HepG2 (cell line): ENCODE results near the gene SYT8. TPM values are rescaled to one million over a fixed set of nuclear protein-coding genes. Genes with fewer than 3 reads are reported as not detected.
A peak's percentile ranks its signal among the peaks of the same experiment; 100 is the strongest.

Source experiments
- HDAC6 ChIP-seq: fragments of 200-600 bp; sonication (generic); IDR thresholded peaks from 2 replicates; pipeline ENCODE4 v1.7.0; 2017; ENCODE audit warnings: mild to moderate bottlenecking, antibody characterized with exemption, low read length, low read depth
- IRX3 ChIP-seq: sonication (generic); formaldehyde crosslinking; IDR thresholded peaks from 2 replicates; pipeline ENCODE4 v1.8.1; 2023; ENCODE audit warnings: mild to moderate bottlenecking, low read depth, missing genetic modification reagents, borderline replicate concordance
- MEF2D ChIP-seq: sonication (generic); formaldehyde crosslinking; IDR thresholded peaks from 2 replicates; pipeline ENCODE4 v1.5.1; 2020; ENCODE audit warnings: mild to moderate bottlenecking, missing genetic modification reagents
- RELA ChIP-seq: sonication (generic); formaldehyde crosslinking; IDR thresholded peaks from 2 replicates; pipeline ENCODE4 v1.4.0; 2020; ENCODE audit warnings: missing genetic modification reagents
- RFX3 ChIP-seq: IDR thresholded peaks from 2 replicates; pipeline ENCODE4 v1.6.1; 2016; ENCODE audit warnings: missing biosample characterization, missing genetic modification reagents
- RFXAP ChIP-seq: sonication (generic); formaldehyde crosslinking; IDR thresholded peaks from 2 replicates; pipeline ENCODE4 v1.4.0; 2020; ENCODE audit warnings: missing genetic modification reagents, borderline replicate concordance
- SOX6 ChIP-seq, 2 experiments: fragments of 450-650 bp in 1 of 2; sonication (generic) in 1 of 2; formaldehyde crosslinking in 1 of 2; IDR thresholded peaks; 2 replicates each; pipeline versions ENCODE4 v1.4.0 to v1.6.1; 2017 to 2020; ENCODE audit warnings: antibody characterized with exemption in 1 of 2, mild to moderate bottlenecking in 1 of 2, missing genetic modification reagents in 1 of 2
- TCF7 ChIP-seq: sonication (generic); IDR thresholded peaks from 2 replicates; pipeline ENCODE4 v1.6.1; 2016; ENCODE audit warnings: antibody characterized with exemption, low read depth
- ZNF552 ChIP-seq: sonication (generic); formaldehyde crosslinking; IDR thresholded peaks from 2 replicates; pipeline ENCODE4 v1.9.0; 2022; ENCODE audit warnings: missing genetic modification reagents, mild to moderate bottlenecking, borderline replicate concordance
- ZNF883 ChIP-seq: sonication (generic); formaldehyde crosslinking; IDR thresholded peaks from 2 replicates; pipeline ENCODE4 v1.5.1; 2020; ENCODE audit warnings: mild to moderate bottlenecking, missing genetic modification reagents; ENCODE audit errors: not compliant biosample characterization
- polyA plus RNA-seq, 8 experiments: library from polyadenylated mRNA; depleted of rRNA in 3 of 8; stranded (reverse) in 7 of 8; unstranded in 1 of 8; fragments of >200 nt; fragmentation: Illumina TruSeq in 4 of 8; extraction: Trizol in 4 of 8; gene quantifications; 2 replicates each; pipeline versions ENCODE4 v1.2.1 to v1.2.3, GENCODE V29; 2011 to 2016; ENCODE audit warnings: low read depth in 4 of 8, missing spikeins in 1 of 8, mixed read lengths in 1 of 8; ENCODE audit not compliant: insufficient read depth in 1 of 8
- total RNA-seq, 5 experiments: library from RNA; depleted of rRNA; stranded (reverse); fragments of >200 nt; fragmentation: Illumina TruSeq; extraction: Trizol; gene quantifications; 2 replicates each; pipeline ENCODE4 v1.2.3, GENCODE V29; 2016; ENCODE audit warnings: low read depth in 1 of 5
- TF ChIP-seq, protein P1 (sequence below): sonication (generic); formaldehyde crosslinking; IDR thresholded peaks from 2 replicates; pipeline ENCODE4 v1.4.0; 2020; ENCODE audit warnings: missing genetic modification reagents, borderline replicate concordance
- TF ChIP-seq, protein P2 (sequence below): sonication (generic); formaldehyde crosslinking; IDR thresholded peaks from 2 replicates; pipeline ENCODE4 v1.5.1; 2020; ENCODE audit warnings: mild to moderate bottlenecking, missing genetic modification reagents, moderate library complexity
- TF ChIP-seq, protein P3 (sequence below): sonication (generic); formaldehyde crosslinking; IDR thresholded peaks from 2 replicates; pipeline ENCODE4 v1.5.1; 2020; ENCODE audit warnings: missing genetic modification reagents, mild to moderate bottlenecking, borderline replicate concordance
- TF ChIP-seq, protein P4 (sequence below): sonication (generic); formaldehyde crosslinking; IDR thresholded peaks from 2 replicates; pipeline ENCODE4 v1.5.1; 2020; ENCODE audit warnings: missing genetic modification reagents, mild to moderate bottlenecking, borderline replicate concordance
- TF ChIP-seq, protein P5 (sequence below): sonication (generic); formaldehyde crosslinking; IDR thresholded peaks from 2 replicates; pipeline ENCODE4 v1.8.0; 2022; ENCODE audit warnings: mild to moderate bottlenecking, missing genetic modification reagents
- TF ChIP-seq, protein P6 (sequence below): sonication (generic); formaldehyde crosslinking; conservative IDR thresholded peaks from 2 replicates; pipeline ENCODE4 v1.8.0; 2022; ENCODE audit warnings: low read depth, missing genetic modification reagents

The SYT8 gene
- total and polyA plus RNA-seq, 2 of the 13 experiments (the other 11 are each of a cell fraction or from before 2014, with no cell fraction given) = 0.60 to 2.3 TPM

DNA sequence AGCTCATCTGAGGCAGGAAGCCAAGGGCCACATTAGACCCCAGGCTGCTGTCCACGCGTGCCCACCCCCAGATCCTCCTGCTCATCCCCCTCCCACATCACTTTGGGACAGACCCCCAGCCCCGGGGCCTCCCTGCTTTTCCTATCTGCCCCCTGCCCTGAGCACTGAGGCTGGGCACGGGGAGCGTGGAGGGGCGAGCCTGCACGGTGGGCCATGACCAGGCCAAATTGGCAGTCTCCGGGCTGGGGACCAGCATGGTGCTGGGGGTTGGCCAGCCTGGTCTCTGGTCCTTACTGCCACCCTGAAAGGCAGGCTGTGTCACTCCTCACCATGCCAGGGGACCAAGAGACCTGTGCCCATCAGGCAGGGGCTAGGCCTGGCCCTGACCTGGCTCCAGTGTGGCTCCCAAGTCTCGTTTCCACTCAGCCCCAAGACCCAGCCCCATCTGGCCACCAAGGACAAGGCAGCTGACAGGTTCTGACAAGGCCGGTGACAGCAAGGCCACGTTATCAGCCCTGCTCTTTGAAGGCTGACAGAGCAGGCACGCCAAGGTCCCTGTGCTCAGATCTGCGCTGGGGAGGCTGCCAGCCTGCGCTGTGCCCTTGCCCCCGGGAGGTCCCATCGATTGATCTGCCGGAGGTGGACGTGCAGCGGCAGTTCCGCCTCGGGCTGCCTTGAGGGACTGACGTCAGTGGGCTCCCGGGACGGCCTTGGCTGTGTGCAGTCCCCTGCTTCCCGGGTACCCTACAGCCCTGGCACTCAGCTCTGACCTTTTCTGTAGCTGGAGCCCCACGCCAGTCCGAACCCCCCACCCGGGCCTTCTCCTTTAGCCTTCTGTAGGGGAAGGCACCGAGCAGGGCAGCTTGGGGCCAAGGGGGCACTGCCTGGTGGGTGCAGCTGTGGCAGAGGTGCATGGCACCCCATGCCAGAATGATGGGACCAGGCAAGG, 7.6 kb downstream of the SYT8 start (continued):
- TF ChIP-seq, protein P1, sequence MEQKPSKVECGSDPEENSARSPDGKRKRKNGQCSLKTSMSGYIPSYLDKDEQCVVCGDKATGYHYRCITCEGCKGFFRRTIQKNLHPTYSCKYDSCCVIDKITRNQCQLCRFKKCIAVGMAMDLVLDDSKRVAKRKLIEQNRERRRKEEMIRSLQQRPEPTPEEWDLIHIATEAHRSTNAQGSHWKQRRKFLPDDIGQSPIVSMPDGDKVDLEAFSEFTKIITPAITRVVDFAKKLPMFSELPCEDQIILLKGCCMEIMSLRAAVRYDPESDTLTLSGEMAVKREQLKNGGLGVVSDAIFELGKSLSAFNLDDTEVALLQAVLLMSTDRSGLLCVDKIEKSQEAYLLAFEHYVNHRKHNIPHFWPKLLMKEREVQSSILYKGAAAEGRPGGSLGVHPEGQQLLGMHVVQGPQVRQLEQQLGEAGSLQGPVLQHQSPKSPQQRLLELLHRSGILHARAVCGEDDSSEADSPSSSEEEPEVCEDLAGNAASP (CRISPR knock-in tag) = peak; percentile 81; the same call in 1 of the 2 replicates
- no peak for TF ChIP-seq IRX3
- peak; percentile 76; the same call in 1 of the 2 replicates for TF ChIP-seq RELA
- TF ChIP-seq TCF7 = peak; percentile 96
- TF ChIP-seq MEF2D (CRISPR knock-in tag) = peak; percentile 97
- TF ChIP-seq, protein P2, sequence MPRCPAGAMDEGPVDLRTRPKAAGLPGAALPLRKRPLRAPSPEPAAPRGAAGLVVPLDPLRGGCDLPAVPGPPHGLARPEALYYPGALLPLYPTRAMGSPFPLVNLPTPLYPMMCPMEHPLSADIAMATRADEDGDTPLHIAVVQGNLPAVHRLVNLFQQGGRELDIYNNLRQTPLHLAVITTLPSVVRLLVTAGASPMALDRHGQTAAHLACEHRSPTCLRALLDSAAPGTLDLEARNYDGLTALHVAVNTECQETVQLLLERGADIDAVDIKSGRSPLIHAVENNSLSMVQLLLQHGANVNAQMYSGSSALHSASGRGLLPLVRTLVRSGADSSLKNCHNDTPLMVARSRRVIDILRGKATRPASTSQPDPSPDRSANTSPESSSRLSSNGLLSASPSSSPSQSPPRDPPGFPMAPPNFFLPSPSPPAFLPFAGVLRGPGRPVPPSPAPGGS (CRISPR knock-in tag) = peak; percentile 95
- no peak for TF ChIP-seq HDAC6
- TF ChIP-seq RFX3 = no peak
- TF ChIP-seq, protein P3, sequence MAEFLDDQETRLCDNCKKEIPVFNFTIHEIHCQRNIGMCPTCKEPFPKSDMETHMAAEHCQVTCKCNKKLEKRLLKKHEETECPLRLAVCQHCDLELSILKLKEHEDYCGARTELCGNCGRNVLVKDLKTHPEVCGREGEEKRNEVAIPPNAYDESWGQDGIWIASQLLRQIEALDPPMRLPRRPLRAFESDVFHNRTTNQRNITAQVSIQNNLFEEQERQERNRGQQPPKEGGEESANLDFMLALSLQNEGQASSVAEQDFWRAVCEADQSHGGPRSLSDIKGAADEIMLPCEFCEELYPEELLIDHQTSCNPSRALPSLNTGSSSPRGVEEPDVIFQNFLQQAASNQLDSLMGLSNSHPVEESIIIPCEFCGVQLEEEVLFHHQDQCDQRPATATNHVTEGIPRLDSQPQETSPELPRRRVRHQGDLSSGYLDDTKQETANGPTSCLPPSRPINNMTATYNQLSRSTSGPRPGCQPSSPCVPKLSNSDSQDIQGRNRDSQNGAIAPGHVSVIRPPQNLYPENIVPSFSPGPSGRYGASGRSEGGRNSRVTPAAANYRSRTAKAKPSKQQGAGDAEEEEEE (CRISPR knock-in tag) = peak; percentile 95
- peak; percentile 64; the same call in 1 of the 2 replicates for TF ChIP-seq ZNF552 (CRISPR knock-in tag)
- TF ChIP-seq ZNF883 (CRISPR knock-in tag) = peak; percentile 60
- TF ChIP-seq SOX6 (IDR thresholded peaks at IDR 0.05) = no peak
- TF ChIP-seq SOX6 (CRISPR knock-in tag; IDR thresholded peaks at IDR 0.05) = peak; percentile 81
- TF ChIP-seq, protein P4, sequence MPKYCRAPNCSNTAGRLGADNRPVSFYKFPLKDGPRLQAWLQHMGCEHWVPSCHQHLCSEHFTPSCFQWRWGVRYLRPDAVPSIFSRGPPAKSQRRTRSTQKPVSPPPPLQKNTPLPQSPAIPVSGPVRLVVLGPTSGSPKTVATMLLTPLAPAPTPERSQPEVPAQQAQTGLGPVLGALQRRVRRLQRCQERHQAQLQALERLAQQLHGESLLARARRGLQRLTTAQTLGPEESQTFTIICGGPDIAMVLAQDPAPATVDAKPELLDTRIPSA = no peak
- TF ChIP-seq, protein P5, sequence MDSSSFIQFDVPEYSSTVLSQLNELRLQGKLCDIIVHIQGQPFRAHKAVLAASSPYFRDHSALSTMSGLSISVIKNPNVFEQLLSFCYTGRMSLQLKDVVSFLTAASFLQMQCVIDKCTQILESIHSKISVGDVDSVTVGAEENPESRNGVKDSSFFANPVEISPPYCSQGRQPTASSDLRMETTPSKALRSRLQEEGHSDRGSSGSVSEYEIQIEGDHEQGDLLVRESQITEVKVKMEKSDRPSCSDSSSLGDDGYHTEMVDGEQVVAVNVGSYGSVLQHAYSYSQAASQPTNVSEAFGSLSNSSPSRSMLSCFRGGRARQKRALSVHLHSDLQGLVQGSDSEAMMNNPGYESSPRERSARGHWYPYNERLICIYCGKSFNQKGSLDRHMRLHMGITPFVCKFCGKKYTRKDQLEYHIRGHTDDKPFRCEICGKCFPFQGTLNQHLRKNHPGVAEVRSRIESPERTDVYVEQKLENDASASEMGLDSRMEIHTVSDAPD (CRISPR knock-in tag) = no peak
- TF ChIP-seq, protein P6, sequence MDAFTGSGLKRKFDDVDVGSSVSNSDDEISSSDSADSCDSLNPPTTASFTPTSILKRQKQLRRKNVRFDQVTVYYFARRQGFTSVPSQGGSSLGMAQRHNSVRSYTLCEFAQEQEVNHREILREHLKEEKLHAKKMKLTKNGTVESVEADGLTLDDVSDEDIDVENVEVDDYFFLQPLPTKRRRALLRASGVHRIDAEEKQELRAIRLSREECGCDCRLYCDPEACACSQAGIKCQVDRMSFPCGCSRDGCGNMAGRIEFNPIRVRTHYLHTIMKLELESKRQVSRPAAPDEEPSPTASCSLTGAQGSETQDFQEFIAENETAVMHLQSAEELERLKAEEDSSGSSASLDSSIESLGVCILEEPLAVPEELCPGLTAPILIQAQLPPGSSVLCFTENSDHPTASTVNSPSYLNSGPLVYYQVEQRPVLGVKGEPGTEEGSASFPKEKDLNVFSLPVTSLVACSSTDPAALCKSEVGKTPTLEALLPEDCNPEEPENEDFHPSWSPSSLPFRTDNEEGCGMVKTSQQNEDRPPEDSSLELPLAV (CRISPR knock-in tag) = no peak
- TF ChIP-seq RFXAP (CRISPR knock-in tag) = peak; percentile 69; the same call in 1 of the 2 replicates
